AG09319 (cell line): ENCODE results near the gene FMOD.
A peak's percentile ranks its signal among the peaks of the same experiment; 100 is the strongest.

Source experiments
- DNase-seq: peaks from one replicate; pipeline ENCODE4 v3.0.0-alpha.2; 2010; ENCODE audit warnings: low read depth; ENCODE audit errors: extremely low read depth
- TF ChIP-seq, protein P1 (sequence below): IDR thresholded peaks from 2 replicates; pipeline ENCODE4 v1.5.1; 2011; ENCODE audit warnings: low read depth, mild to moderate bottlenecking, inconsistent platforms, low read length, moderate library complexity

The FMOD gene

DNA sequence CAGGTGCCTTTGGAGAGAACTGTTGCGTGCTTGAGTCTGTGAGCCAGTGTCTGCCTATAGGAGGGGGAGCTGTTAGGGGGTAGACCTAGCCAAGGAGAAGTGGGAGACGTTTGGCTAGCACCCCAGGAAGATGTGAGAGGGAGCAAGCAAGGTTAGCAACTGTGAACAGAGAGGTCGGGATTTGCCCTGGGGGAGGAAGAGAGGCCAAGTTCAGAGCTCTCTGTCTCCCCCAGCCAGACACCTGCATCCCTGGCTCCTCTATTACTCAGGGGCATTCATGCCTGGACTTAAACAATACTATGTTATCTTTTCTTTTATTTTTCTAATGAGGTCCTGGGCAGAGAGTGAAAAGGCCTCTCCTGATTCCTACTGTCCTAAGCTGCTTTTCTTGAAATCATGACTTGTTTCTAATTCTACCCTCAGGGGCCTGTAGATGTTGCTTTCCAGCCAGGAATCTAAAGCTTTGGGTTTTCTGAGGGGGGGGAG lies 43.2 kb downstream of the FMOD start:
- TF ChIP-seq, protein P1, sequence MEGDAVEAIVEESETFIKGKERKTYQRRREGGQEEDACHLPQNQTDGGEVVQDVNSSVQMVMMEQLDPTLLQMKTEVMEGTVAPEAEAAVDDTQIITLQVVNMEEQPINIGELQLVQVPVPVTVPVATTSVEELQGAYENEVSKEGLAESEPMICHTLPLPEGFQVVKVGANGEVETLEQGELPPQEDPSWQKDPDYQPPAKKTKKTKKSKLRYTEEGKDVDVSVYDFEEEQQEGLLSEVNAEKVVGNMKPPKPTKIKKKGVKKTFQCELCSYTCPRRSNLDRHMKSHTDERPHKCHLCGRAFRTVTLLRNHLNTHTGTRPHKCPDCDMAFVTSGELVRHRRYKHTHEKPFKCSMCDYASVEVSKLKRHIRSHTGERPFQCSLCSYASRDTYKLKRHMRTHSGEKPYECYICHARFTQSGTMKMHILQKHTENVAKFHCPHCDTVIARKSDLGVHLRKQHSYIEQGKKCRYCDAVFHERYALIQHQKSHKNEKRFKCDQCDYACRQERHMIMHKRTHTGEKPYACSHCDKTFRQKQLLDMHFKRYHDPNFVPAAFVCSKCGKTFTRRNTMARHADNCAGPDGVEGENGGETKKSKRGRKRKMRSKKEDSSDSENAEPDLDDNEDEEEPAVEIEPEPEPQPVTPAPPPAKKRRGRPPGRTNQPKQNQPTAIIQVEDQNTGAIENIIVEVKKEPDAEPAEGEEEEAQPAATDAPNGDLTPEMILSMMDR, result no peak
- DNase-seq, result no peak

DNA sequence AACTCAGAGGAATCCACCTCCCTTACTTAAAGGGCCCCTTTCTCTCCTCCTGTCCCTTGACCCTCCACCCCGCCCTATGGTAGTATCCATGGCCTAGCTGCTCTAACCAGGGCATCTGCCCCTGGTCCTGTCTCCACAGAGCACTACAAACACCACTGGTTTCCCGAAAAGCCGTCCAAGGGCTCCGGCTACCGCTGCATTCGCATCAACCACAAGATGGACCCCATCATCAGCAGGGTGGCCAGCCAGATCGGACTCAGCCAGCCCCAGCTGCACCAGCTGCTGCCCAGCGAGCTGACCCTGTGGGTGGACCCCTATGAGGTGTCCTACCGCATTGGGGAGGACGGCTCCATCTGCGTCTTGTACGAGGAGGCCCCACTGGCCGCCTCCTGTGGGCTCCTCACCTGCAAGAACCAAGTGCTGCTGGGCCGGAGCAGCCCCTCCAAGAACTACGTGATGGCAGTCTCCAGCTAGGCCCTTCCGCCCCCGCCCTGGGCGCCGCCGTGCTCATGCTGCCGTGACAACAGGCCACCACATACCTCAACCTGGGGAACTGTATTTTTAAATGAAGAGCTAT lies 43.9 kb downstream of the FMOD start:
- DNase-seq, result no peak
- TF ChIP-seq, protein P1, result no peak

- peak; percentile 60 for DNase-seq
- TF ChIP-seq, protein P1, result peak; percentile 11
Measured at GRCh38 chr1:203306089-203306964, 44.6 kb downstream of the FMOD start.

GRCh38 chr1:203305809-203306088 lies 45.2 kb downstream of the FMOD start:
- TF ChIP-seq, protein P1, result no peak
- DNase-seq, result no peak

- TF ChIP-seq, protein P1, result no peak
- DNase-seq, result peak; percentile 69
Measured at GRCh38 chr1:203304919-203305808, 45.8 kb downstream of the FMOD start, which contains the start of gene BTG2. BTG2 (plus strand) TSS chr1:203305519; CDS start chr1:203305607, 88 bp downstream.

DNA sequence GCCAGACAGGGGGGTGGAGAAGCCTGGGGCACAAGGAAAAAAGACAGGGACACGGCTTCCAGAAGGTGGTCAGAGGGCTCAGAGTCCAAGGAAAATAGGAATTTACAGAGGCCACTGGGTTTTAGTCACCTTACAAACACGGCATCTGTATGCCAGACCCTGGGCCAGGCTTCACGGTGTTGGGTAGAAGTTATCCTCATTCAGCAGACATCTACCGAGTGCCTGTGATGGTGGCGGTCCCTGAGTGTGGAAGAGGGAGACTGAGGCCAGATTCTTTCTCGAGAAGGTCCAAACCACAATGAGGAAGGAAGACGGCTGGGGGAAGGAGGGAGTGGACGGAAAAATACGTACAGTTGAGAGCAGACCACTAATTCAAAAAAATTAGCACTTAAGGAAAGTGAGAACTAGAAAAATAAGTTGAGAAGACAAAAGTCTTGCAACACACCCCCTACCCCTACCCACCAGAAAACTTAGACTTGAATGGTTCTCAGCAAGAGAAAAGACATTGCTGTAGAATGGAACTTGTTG lies 46.5 kb downstream of the FMOD start:
- no peak for DNase-seq
- TF ChIP-seq, protein P1, result no peak
